Thyroid gland (tissue), 4 donors: ENCODE results near the gene RETSAT. TPM values are rescaled to one million over a fixed set of nuclear protein-coding genes. Genes with fewer than 3 reads are reported as not detected.
"Not testable (repeated sequence)": the region's sequence is repeated elsewhere in the genome, so short reads cannot be mapped to it uniquely, and the experiment has no call there.

Source experiments
- DNase-seq, 2 donors: peaks; one replicate each; pipeline ENCODE4 v3.0.0-alpha.2; 2019
- H3K27ac ChIP-seq, 3 donors: fragments of 200-600 bp; sonication (generic); 1 replicate in 2 of 3; 2 replicates in 1 of 3; pipeline ENCODE4 v1.5.1; 2016 to 2019; ENCODE audit warnings: mild to moderate bottlenecking in 1 of 3, moderate library complexity in 1 of 3
- H3K27me3 ChIP-seq: fragments of 200-600 bp; sonication (generic); one replicate; pipeline ENCODE4 v1.5.1; 2019
- H3K36me3 ChIP-seq, 2 donors: fragments of 200-600 bp; sonication (generic); one replicate each; pipeline ENCODE4 v1.5.1; 2016 to 2019
- H3K4me1 ChIP-seq, 2 donors: fragments of 200-600 bp; sonication (generic); one replicate each; pipeline ENCODE4 v1.5.1; 2017 to 2019
- H3K4me3 ChIP-seq, 3 donors: fragments of 200-600 bp; sonication (generic); replicated peaks in 1 of 3; 1 replicate in 2 of 3; 2 replicates in 1 of 3; pipeline ENCODE4 v1.5.1; 2016; ENCODE audit warnings: mild to moderate bottlenecking in 1 of 3
- H3K9me3 ChIP-seq: fragments of 200-600 bp; sonication (generic); one replicate; pipeline ENCODE4 v1.5.1; 2017
- POLR2A ChIP-seq, 2 donors: fragments of 450-650 bp; IDR thresholded peaks; one replicate each; pipeline ENCODE4 v1.6.1; 2017; ENCODE audit warnings: antibody characterized with exemption in 2 of 2, mild to moderate bottlenecking in 2 of 2, moderate library complexity in 1 of 2
- WGBS, 2 donors: methylation state at CpG; one replicate each; pipeline ENCODE4 v1.1.5; 2017; 5-methylcytosine and 5-hydroxymethylcytosine counted together
- intact Hi-C: fragments of 100-400 bp; cut with DNase I; formaldehyde crosslinking; loops from one replicate; pipeline ENCODE4 v1.15.1; 2023
- total RNA-seq, 4 donors: library from RNA; depleted of rRNA; stranded (reverse); fragments of >200 nt; gene quantifications; one replicate each; pipeline ENCODE4 v1.2.3, GENCODE V29; 2016
- TF ChIP-seq, protein P1 (sequence below), 6 experiments: fragments of 200-600 bp in 3 of 6; fragments of 450-650 bp in 3 of 6; sonication (generic) in 3 of 6; IDR thresholded peaks; one replicate each; pipeline ENCODE4 v1.5.1; 2016 to 2019; ENCODE audit warnings: antibody characterized with exemption in 6 of 6, mild to moderate bottlenecking in 2 of 6, inconsistent platforms in 1 of 6, moderate library complexity in 1 of 6

Gene RETSAT
- total RNA-seq, 4 donors from 2014 or later, result 88.2 to 253 (median 182) TPM

- H3K27me3 ChIP-seq, result no peaks in the 10 kb centered on the region
- no peak overlapping the region for H3K27ac ChIP-seq
- H3K36me3 ChIP-seq, result peaks cover 62 to 70% of the 10 kb centered on the region in 2 donors
- 90 to 94% methylated on average over 3 of the region's 3 CpGs for WGBS, 2 donors
- DNase-seq, result no peak
- peaks cover 2 to 11% of the 10 kb centered on the region in 2 donors for H3K4me1 ChIP-seq
- H3K4me3 ChIP-seq, result no peak overlapping the region
- no peaks in the 10 kb centered on the region for H3K9me3 ChIP-seq
- TF ChIP-seq, protein P1, sequence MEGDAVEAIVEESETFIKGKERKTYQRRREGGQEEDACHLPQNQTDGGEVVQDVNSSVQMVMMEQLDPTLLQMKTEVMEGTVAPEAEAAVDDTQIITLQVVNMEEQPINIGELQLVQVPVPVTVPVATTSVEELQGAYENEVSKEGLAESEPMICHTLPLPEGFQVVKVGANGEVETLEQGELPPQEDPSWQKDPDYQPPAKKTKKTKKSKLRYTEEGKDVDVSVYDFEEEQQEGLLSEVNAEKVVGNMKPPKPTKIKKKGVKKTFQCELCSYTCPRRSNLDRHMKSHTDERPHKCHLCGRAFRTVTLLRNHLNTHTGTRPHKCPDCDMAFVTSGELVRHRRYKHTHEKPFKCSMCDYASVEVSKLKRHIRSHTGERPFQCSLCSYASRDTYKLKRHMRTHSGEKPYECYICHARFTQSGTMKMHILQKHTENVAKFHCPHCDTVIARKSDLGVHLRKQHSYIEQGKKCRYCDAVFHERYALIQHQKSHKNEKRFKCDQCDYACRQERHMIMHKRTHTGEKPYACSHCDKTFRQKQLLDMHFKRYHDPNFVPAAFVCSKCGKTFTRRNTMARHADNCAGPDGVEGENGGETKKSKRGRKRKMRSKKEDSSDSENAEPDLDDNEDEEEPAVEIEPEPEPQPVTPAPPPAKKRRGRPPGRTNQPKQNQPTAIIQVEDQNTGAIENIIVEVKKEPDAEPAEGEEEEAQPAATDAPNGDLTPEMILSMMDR (IDR thresholded peaks at IDR 0.05), result no peak
- TF ChIP-seq POLR2A (IDR thresholded peaks at IDR 0.05), result no peak
- intact Hi-C loops, result no loop called here
These were observed 6.7 kb downstream of the RETSAT start for GRCh38 chr2:85347599-85347998.

GRCh38 chr2:85344356-85344954 is 9.9 kb downstream of the RETSAT start:
- Histone ChIP-seq H3K9me3 (no peaks in the 10 kb centered on the region), H3K4me1 (no peaks in the 10 kb centered on the region), H3K36me3 (peaks cover 47 to 54% of the 10 kb centered on the region in 2 donors), H3K4me3 (no peak overlapping the region), H3K27ac (no peak overlapping the region), H3K27me3 (no peaks in the 10 kb centered on the region)
- no peak for DNase-seq
- TF ChIP-seq, protein P1 (IDR thresholded peaks at IDR 0.05), result no peak
- no peak for TF ChIP-seq POLR2A (IDR thresholded peaks at IDR 0.05)
- 90 to 93% methylated on average over 14 of the region's 14 CpGs for WGBS, 2 donors
- intact Hi-C loops, result no loop called here

- H3K9me3 ChIP-seq, DNase-seq, H3K27me3 ChIP-seq, H3K4me3 ChIP-seq, intact Hi-C loops, H3K27ac ChIP-seq, H3K4me1 ChIP-seq: not testable (repeated sequence)
- peaks cover 42 to 45% of the 10 kb centered on the region in 2 donors for H3K36me3 ChIP-seq
- WGBS, 2 donors, result 94 to 95% methylated on average over 7 of the region's 10 CpGs
These were observed 11.0 kb downstream of the RETSAT start for GRCh38 chr2:85343207-85343895.

GRCh38 chr2:85342156-85342555 is 12.2 kb downstream of the RETSAT start:
- peaks cover 34 to 36% of the 10 kb centered on the region in 2 donors for H3K36me3 ChIP-seq
- intact Hi-C loops, result no loop called here
- no peak overlapping the region for H3K4me3 ChIP-seq
- H3K9me3 ChIP-seq, result no peaks in the 10 kb centered on the region
- no peaks in the 10 kb centered on the region for H3K4me1 ChIP-seq
- TF ChIP-seq, protein P1 (IDR thresholded peaks at IDR 0.05), result no peak
- TF ChIP-seq POLR2A (IDR thresholded peaks at IDR 0.05), result no peak
- no peak for DNase-seq
- no peaks in the 10 kb centered on the region for H3K27me3 ChIP-seq
- H3K27ac ChIP-seq, result no peak overlapping the region
- WGBS, 2 donors, result 91% methylated on average over 3 of the region's 3 CpGs

GRCh38 chr2:85341269-85342029 is 12.9 kb downstream of the RETSAT start:
- no peak for DNase-seq
- TF ChIP-seq, protein P1 (IDR thresholded peaks at IDR 0.05), result no peak
- TF ChIP-seq POLR2A (IDR thresholded peaks at IDR 0.05), result no peak
- Histone ChIP-seq H3K27ac (no peak overlapping the region), H3K4me3 (no peak overlapping the region), H3K27me3 (no peaks in the 10 kb centered on the region), H3K9me3 (no peaks in the 10 kb centered on the region), H3K36me3 (peaks cover 27 to 29% of the 10 kb centered on the region in 2 donors), H3K4me1 (no peaks in the 10 kb centered on the region)
- 95 to 97% methylated on average over 29 to 30 of the region's 30 CpGs for WGBS, 2 donors
- intact Hi-C loops, result no loop called here
